ENCODE data around the gene NKD2.

GRCh38 chr5:1006656-1007071, 1.9 kb upstream of the NKD2 start:
- TF ChIP-seq, protein P1, sequence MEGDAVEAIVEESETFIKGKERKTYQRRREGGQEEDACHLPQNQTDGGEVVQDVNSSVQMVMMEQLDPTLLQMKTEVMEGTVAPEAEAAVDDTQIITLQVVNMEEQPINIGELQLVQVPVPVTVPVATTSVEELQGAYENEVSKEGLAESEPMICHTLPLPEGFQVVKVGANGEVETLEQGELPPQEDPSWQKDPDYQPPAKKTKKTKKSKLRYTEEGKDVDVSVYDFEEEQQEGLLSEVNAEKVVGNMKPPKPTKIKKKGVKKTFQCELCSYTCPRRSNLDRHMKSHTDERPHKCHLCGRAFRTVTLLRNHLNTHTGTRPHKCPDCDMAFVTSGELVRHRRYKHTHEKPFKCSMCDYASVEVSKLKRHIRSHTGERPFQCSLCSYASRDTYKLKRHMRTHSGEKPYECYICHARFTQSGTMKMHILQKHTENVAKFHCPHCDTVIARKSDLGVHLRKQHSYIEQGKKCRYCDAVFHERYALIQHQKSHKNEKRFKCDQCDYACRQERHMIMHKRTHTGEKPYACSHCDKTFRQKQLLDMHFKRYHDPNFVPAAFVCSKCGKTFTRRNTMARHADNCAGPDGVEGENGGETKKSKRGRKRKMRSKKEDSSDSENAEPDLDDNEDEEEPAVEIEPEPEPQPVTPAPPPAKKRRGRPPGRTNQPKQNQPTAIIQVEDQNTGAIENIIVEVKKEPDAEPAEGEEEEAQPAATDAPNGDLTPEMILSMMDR (conservative IDR thresholded peaks at IDR 0.05), result no peak
- no peak for TF ChIP-seq EZH2 (IDR thresholded peaks at IDR 0.05; ENCODE audit: low read depth)
